GM18907 (cell line): ENCODE data around the gene RAPGEF1.
"Not testable (repeated sequence)": the region's sequence is repeated elsewhere in the genome, so short reads cannot be mapped to it uniquely, and the experiment has no call there.

Source experiments
- ATAC-seq: cut with Tn5 transposase; IDR thresholded peaks from one replicate; pipeline ENCODE4 v1.9.1; 2021; ENCODE audit warnings: mild to moderate bottlenecking, moderate library complexity; ENCODE audit not compliant: unreplicated experiment

The RAPGEF1 gene

DNA sequence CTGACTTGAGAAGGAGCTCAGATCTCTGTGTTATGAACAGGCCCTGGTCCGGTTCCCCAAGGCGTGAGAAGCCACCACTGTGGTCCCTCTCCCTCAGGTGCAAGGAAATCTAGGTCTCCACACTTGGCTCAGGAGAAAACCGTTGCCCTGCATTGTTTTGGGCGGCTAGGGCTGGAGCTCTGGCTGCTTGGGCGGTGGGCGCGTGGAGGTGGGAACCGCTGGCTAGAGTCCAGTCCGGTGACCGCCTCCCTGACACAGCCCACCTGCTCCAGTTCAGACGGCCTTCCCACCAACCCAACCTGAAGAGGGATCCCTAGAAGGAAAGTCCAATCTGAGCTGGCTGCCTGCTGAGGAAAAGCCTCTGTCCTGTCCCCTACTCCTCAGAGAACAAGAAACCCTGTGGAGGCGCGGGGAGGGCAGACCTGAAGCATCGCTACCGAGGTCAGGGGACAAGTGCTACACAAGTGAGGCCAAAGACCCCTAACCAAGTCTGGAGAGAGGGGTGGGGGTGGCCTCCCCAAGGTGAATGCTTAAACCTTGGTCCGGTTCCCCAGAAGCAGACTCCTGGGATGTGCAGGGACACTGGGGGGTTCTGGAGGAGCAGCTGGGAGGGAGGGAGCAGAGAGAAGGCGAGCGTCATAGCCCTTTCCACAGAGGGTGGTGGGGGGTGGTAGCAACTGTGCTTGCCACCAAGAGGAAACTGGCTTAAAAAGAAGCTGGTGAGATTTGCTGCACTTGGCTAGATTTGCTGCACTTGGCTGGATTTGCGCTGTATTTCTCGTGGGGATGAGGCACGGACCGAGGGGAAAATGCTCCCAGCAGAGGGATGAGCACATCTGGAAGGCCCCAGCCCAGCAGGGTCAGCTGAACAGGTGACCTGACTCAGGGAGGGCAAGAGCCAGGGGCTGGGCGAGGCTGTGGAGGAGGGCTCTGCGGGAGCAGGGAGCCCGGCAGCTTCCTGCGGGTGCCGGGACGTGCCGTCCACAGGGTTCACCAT is 65.2 kb downstream of the RAPGEF1 start:
- no peak for ATAC-seq

DNA sequence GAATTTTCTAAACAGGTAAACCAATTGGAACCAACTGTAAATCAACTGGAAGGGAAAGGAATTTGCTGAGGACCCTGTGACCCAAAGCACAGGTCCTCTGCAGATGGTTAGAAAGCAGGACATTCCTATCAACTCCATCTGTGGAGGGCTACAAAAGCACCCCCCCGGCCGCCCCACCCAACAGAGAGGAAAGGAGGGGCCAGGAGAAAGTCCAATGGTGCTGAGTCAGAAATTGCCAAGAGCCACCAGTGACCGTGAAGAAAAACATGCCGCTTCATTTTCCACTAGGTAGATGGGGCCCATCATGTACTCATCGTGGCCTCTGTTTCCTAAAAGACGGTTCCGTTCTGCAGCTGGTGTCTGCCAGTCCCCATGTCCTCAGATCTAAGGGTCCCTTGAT is 66.3 kb downstream of the RAPGEF1 start:
- ATAC-seq: no peak

DNA sequence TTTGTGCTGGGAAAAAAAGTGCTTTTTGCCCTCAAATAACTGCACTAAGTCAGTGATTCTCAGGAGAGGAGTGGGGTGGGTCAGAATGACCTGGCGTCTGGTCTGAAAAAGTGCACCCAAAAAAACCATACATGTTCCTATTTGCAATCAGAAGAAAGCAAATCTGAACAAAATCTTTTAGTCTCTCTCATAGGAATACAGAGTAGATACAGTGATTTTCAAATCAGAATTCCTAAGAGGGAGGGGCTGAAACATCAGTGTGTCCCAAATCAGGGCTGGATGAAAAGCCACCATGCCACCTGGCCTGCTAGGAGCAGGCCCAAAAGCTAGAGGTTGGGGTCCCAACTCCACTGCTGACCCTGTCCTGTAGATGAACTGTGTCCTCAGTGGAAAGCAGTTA is 66.8 kb downstream of the RAPGEF1 start:
- no peak for ATAC-seq

DNA sequence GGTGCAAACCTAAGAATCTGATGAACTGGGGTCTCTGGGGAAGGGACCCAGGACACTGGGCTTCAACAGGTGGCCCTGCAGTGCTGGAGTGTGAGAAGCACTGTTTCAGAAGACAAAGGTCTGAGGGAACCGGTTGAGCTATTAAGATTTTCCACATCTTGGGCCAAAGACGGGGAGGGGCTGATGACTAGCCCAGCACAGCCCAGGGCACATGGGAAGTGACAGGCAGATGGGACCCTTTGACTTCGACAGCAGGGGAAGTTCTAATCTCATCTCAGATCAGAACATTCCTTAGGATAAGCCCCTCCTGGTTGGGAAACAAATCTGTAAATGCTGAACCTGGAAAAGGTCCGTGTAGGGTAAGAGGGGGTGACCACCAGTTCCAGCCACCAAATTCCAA is 67.4 kb downstream of the RAPGEF1 start:
- no peak for ATAC-seq

DNA sequence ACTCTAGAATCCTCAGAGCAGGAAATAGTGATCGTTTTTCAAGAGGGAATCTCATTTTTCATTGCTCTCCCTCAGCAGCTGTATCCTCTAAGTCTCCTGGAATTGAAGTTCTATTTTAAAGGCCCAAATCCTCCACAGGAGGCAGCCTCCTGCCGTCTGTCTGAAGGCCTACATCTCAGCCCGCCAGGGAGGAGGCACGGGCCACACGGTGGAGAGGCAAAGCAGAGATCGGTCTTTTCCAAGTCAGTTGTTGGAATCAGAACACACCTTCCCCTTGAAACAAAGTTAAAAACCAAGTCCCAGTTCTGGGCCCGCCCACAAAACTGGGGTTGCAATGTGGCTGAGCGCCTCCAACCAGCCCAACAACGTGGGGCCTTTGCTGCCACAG is 68.7 kb downstream of the RAPGEF1 start:
- no peak for ATAC-seq

DNA sequence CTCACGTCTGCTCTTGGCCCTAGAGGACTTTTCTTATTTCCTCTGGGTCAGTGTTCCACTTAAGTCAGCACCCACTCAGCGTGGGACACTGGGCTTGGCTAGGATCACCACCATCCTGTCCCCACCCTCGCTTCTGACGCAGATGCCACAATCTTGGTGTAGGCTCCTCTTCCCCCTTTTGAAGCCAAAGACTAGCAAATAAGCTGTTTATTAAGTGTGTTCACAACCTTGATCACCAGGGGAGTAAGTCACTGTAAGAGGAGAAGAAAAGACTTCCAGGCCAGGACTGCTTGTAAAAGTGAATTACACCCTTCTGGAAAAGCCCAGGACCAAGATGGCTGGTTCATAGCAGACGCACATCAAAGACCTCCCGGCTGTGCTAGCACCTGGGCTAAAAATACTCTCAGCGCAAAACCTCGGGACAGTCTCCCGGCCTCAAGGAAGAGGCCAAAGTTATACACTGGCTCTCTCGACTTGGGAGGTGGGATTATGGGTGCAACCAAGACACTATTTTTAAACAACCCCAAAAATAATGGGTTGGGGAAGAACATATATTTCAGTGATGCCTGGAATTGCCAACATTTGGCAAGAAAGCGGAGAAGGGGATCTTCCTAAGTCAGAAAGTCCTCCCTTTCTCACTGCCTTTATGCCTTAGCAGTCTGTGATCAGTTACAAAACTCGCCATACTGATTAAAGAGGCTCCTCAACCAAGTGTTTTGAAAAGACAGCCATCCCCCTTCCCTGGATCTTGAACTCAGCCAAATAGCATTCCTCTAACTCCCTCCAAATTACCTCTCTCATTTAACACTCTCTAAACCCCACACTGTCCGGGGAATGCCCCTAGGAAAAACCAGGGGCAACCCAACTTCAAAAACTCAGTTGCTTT is 69.4 kb downstream of the RAPGEF1 start:
- no peak for ATAC-seq

DNA sequence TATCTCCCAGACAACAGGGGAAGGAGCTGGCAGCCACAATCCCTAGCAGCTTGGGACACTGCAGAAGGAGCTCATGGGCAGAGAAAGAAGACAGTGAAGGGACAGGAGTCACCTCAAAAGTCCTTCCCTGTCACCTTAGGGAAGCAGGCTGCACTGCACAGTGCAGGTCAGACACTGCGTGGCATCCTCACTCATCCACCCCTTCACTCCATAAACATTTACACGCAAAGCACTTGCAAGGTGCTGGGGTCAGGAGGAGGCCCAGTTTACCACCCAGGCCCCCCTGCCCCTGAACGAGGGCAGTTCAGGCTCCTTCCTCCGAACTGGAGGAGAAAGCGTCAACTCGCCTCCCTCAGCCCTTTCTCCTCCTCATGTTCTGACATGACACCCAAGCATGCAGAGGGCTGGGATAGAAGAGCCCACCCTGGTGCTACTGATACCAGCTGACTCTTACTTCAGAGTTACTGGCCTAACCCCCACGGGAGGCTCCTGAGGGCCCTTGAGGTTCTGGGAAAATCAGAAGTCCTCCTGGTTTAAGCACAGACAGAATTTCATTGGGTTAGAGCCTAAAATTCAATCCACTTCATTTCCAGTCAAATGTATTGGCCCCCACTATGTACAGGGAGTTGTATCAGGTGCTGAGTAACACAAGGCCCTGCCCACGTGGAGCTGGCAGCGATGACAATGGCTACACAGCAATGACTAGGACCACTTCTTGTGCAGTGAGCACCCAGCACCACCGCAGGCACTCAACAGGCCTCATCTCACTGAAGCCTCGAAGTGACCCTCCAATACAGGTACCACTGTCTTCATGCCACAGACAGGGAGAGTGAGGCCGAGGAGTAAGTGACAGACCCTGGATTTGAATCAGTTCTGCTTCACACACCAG is 70.4 kb downstream of the RAPGEF1 start:
- no peak for ATAC-seq

DNA sequence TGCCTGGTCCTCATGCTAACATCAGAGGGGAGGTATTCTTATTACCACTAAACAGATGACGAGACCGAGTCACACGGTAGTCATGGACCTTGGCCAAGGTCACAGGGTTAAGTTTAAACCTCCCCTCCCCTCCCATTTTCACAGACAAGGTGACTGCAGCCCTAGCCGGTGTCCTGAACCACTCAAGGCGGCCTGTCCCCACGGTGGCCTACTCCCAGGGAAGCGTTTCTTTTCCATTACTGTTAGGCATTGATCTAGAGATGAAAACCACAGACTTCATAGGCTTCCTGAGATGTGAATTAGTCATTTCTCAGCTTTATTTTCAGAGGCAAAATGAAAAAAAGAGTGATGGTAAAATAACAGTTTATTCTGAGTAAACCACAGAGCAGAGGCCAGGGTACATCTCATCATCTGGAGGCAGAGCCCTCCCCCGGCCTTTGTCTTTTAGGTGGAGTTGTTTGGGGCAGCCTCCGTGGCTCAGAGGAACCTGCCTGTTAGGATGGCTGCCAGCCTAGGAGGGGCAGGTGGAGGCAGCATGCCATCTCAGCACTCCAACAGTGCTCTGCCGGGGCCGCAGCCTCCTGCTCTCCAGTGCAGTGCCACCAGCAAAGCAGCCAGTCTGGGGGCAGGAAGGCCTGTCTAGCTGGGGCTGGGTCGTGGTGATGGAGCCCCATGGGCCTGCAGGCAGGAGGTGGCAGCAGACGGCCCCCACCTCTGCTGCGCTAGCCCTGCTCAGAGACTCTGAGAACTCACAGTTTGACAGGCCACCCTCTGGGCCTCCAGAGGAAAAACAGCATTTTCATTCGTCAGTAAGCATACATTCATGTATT is 71.2 kb downstream of the RAPGEF1 start:
- peak; percentile 52 for ATAC-seq

DNA sequence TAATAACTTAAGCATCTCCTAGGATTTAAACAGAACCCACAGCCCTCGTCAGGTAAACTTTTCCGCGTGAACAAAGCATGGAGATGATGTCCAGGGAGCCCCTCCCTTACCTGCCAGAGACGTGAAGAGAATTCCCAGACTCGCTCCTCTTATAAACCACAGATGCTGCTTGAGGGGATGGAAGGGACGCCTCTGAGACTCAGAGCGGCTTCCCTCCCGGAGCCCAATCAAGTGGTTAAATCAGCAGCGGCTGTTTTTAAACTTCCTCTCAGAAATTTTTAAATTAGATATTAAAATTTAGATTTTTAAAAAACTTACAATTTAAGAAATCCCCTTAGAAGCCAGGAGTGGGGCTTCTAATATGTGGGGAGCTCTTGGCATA is 71.8 kb downstream of the RAPGEF1 start:
- peak; percentile 14 for ATAC-seq

DNA sequence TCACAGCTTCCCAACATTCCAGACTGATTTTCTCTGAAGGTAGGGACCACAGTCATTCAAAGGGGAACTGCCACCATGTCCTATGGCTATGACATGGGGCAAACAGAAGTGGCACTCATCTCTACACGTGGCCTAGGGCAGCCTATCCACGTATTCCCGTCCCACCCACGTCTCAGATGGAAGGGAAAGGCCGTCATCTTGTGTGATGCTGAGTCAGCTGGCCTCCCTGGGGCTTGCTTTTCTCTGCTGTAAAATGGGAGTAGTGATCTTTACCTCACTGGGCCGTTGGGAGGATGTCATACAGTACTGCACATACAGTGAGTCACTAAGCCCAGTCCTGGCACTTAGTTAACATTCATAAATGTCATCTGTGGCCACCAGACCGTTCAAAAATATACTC is 72.3 kb downstream of the RAPGEF1 start:
- ATAC-seq: no peak

DNA sequence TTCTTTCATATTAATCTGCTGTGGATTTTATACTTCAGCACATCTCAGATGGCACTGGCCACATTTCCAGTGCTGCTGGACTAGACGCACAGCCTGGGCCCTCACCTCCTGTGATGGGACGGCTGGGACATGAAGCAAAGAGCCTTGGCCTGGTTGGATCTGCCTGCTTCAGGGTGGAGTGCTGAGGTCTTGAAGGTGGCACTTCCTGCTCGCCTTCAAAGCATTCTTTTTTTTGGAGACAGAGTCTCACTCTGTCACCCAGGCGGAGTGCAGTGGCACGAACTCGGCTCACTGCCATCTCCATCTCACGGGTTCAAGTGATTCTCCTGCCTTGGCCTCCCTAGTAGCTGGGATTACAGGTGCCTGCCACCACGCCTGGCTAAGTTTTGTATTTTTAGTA is 73.1 kb downstream of the RAPGEF1 start:
- ATAC-seq: no peak

DNA sequence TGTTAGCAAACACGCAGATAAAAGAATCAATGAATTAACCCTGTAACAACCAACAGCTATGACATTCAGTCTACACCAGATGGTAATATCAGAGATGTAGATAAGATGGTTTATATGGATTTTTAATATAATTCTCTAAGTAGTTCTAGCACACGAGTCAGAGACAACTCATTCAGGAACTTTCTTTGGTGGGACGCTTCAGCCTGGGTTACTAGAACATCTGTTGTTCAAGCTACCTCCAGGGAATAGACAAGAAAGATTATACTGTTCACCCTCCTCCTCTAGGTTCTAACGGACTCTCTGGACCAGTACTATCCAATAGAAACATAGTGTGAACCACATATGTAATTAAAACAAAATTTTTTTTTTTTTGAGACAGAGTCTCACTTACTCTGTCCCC is 73.8 kb downstream of the RAPGEF1 start:
- no peak for ATAC-seq

DNA sequence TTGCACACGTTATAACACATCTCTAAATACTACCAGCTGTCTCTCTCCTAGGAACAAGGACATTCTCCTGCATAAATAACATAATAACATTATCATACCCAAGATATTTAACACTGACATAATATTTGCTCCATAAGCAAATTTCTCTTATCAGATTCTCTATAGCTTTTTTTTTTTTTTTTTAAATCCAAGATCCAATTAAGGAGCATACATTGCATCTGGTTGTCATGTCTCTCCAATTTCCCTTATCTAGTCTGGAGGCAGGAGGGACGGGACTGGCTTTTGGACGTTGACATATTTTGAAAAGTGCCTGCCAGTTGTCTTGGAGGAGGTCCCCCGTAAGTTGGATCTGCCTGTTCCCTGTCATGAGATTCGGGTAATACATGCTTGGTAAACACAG is 76.6 kb downstream of the RAPGEF1 start:
- no peak for ATAC-seq

DNA sequence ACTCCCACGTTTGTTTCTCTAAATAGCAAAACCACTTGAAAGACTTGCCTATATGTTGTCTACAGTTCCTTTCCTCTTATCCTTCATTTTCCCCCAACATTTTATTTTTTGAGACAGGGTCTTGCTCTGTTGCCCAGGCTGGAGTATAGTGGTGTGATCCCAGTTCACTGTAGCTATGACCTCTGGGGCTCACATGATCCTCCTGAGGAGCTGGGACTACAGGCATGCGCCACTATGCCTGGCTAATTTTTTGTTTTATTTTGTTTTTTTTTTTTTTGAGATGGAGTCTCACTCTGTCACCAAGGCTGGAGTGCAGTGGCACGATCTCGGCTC is 77.6 kb downstream of the RAPGEF1 start:
- ATAC-seq: not testable (repeated sequence)

DNA sequence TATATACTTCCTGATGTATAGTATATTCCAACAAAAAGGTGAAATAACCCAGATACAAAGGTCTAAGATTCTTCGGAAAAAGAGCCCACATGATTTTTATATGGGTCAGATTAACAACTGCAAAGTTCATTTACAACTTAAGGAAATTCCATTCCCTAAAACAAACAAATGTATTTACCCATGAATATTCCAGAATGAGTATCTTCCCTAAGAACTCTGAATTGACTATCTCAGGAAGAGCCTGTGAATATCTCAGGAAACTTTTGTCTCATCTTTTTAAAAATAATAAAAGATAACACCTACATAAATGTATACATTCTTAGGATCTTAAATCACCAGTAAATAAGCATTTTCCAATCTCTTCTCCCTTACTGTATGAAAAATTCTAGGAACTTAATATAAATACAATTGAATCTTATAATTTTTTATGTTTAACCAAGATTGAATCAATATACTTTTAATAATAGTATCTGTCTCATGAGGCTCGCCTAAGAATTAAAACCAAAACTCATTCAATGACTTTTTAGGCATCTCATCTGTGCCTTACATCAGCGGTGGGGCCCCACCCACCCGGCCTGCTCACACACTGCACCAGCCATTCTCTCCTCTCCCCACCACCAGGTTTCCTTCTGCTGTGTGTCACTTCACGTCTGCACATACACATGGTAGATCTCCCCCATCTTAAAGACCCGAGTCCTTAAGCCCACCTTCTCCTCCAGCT is 78.1 kb downstream of the RAPGEF1 start:
- ATAC-seq: no peak

DNA sequence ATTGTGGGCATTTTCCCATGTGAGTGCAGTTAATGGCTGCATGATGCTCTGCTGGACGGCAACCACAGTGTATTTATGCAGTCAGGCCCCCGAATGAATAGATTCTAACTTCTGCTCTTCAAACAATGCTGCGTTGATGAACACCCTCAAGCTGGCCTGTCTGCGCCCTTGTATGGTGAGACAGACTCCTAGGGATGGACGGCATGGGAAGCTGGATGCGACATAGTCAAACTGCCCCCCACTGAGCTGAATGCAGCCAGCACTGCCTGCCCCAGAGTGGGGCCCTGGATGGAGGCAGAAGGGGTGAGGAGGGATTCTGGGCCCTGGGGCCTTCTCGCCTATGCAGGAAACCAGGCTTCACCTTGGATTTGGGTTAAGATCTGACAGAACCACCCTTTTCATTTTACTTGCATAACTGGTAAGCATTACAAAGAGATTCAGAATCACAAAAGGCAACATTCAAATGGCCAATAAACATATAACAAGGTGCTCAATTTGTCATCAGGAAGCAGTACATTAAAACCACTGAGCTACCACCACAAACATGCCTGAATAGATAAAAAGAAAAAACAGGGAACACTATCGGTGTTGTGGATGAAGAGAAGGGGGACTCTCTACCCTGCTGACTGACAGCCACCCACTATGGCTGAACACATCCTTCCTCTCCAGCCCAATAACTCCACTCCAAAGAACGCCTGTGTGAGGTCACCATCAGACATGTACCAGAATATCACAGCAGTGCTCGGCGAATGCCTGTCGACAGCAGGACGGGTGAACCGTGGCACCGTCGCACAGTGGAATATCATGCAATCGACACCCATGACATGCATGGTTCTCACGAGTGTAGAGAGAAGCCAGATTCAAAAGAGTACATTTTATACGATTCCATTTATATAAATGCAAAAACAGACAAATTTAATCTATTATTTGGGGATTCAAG is 79.1 kb downstream of the RAPGEF1 start:
- no peak for ATAC-seq

DNA sequence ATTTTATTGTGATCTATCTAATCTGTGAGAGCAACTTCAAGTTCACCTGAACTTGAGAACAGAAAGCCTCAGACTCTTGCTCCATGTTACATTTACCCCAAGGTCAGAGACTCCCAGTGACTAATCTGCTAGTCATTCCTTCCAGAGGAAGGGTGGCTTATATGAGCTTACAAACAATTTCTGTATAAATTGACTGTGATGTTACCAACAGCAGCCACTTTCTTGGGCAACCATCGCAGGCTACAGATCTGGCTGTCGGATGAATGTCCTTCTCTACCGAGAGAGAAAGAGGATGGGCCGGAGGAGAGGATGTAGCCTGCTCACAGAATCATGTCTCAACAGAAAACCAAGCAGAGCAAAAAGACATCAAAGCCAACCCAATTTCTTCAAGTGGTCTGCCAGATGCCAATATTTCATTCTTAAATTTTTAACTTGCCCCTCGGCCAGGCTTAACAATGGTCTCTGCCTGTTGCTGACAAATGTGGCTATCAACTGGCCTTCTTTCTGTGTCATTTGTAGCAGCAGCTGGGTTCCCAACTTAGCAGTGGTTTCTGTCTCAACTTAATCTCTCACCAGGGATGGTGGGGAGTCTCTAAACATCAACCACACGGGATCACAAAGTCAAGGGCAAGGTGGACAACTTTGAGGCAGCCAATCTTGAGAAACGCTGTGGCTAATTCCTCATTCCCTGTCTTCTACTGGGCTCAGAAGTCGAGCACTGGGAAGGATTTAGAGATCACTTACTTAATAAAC is 81.3 kb downstream of the RAPGEF1 start:
- ATAC-seq: no peak

DNA sequence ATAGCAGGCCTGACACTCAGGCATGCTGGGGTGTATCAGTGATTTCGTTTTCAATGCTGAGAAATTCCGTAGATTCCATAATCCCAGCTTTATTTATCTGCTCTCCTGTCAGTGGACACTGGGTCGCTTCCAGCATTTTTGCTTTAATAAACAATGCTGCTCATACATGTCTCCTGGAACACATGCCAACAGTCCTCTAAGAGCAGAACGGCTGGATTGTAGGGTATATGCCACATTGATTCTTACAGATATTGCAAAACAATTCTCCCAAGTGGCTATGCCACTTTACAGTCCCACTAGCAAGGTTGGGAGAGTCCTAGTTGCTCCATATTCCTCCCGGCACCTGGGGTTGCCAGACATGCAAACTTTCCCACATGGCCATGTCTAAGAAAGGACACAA is 81.9 kb downstream of the RAPGEF1 start:
- ATAC-seq: no peak
